HepG2 (cell line): ENCODE measurements around the gene ARL8B. TPM values are rescaled to one million over a fixed set of nuclear protein-coding genes. Genes with fewer than 3 reads are reported as not detected.
A peak's percentile ranks its signal among the peaks of the same experiment; 100 is the strongest.

ENCODE experiments used
- ARID4A ChIP-seq: sonication (generic); formaldehyde crosslinking; IDR thresholded peaks from 2 replicates; pipeline ENCODE4 v1.5.0; 2020; ENCODE audit warnings: mild to moderate bottlenecking, missing genetic modification reagents, borderline replicate concordance
- DPF2 ChIP-seq: sonication (generic); formaldehyde crosslinking; IDR thresholded peaks from 2 replicates; pipeline ENCODE4 v1.4.0; 2020; ENCODE audit warnings: mild to moderate bottlenecking, low read depth, missing genetic modification reagents, borderline replicate concordance
- FOXA1 ChIP-seq, 2 experiments: fragments of 450-650 bp in 1 of 2; sonication (generic) in 1 of 2; formaldehyde crosslinking in 1 of 2; IDR thresholded peaks; 2 replicates each; pipeline versions ENCODE4 v1.4.0 to v1.6.1; 2016 to 2020; ENCODE audit warnings: missing genetic modification reagents in 1 of 2
- HNRNPH1 ChIP-seq: fragments of 200-400 bp; formaldehyde crosslinking; optimal IDR thresholded peaks from 2 replicates; pipeline ENCODE3; 2017; ENCODE audit warnings: mild to moderate bottlenecking, low read depth, low read length
- MAFG ChIP-seq: sonication (generic); formaldehyde crosslinking; IDR thresholded peaks from 2 replicates; pipeline ENCODE4 v1.5.1; 2020; ENCODE audit warnings: mild to moderate bottlenecking, missing genetic modification reagents
- NCOA5 ChIP-seq: sonication (generic); formaldehyde crosslinking; IDR thresholded peaks from 2 replicates; pipeline ENCODE4 v1.4.0; 2020; ENCODE audit warnings: missing genetic modification reagents
- NCOR1 ChIP-seq: fragments of 200-600 bp; sonication (generic); IDR thresholded peaks from 2 replicates; pipeline ENCODE4 v1.7.0; 2017; ENCODE audit warnings: antibody characterized with exemption, low read length, borderline replicate concordance
- NFATC3 ChIP-seq: sonication (generic); formaldehyde crosslinking; IDR thresholded peaks from 2 replicates; pipeline ENCODE4 v1.5.1; 2020; ENCODE audit warnings: mild to moderate bottlenecking, missing genetic modification reagents
- NR2C2 ChIP-seq: sonication (generic); formaldehyde crosslinking; IDR thresholded peaks from 2 replicates; pipeline ENCODE4 v1.4.0; 2020; ENCODE audit warnings: missing genetic modification reagents, mild to moderate bottlenecking, moderate library complexity, borderline replicate concordance
- RARA ChIP-seq: IDR thresholded peaks from 2 replicates; pipeline ENCODE4 v1.6.1; 2016; ENCODE audit warnings: missing genetic modification reagents, missing compliant biosample characterization
- TFAP4 ChIP-seq: sonication (generic); IDR thresholded peaks from 2 replicates; pipeline ENCODE4 v1.6.1; 2016; ENCODE audit warnings: low read depth, borderline replicate concordance
- ZBED4 ChIP-seq: sonication (generic); formaldehyde crosslinking; IDR thresholded peaks from 2 replicates; pipeline ENCODE4 v1.4.0; 2020; ENCODE audit warnings: missing genetic modification reagents, borderline replicate concordance
- ZBTB14 ChIP-seq: sonication (generic); formaldehyde crosslinking; IDR thresholded peaks from 2 replicates; pipeline ENCODE4 v1.4.0; 2020; ENCODE audit warnings: missing genetic modification reagents
- ZFAT ChIP-seq: sonication (generic); formaldehyde crosslinking; conservative IDR thresholded peaks from 2 replicates; pipeline ENCODE4 v1.8.1; 2023; ENCODE audit warnings: missing genetic modification reagents, inconsistent platforms
- ZNF282 ChIP-seq: fragments of 450-650 bp; IDR thresholded peaks from 2 replicates; pipeline ENCODE4 v1.6.1; 2018; ENCODE audit not compliant: partially characterized antibody
- ZNF501 ChIP-seq: sonication (generic); formaldehyde crosslinking; IDR thresholded peaks from 2 replicates; pipeline ENCODE4 v1.5.1; 2020; ENCODE audit warnings: mild to moderate bottlenecking, moderate library complexity, missing genetic modification reagents
- ZNF670 ChIP-seq: sonication (generic); formaldehyde crosslinking; IDR thresholded peaks from 2 replicates; pipeline ENCODE4 v1.8.0; 2022; ENCODE audit warnings: mild to moderate bottlenecking, missing genetic modification reagents, borderline replicate concordance
- polyA plus RNA-seq, 8 experiments: library from polyadenylated mRNA; depleted of rRNA in 3 of 8; stranded (reverse) in 7 of 8; unstranded in 1 of 8; fragments of >200 nt; fragmentation: Illumina TruSeq in 4 of 8; extraction: Trizol in 4 of 8; gene quantifications; 2 replicates each; pipeline versions ENCODE4 v1.2.1 to v1.2.3, GENCODE V29; 2011 to 2016; ENCODE audit warnings: low read depth in 4 of 8, missing spikeins in 1 of 8, mixed read lengths in 1 of 8; ENCODE audit not compliant: insufficient read depth in 1 of 8
- total RNA-seq, 5 experiments: library from RNA; depleted of rRNA; stranded (reverse); fragments of >200 nt; fragmentation: Illumina TruSeq; extraction: Trizol; gene quantifications; 2 replicates each; pipeline ENCODE4 v1.2.3, GENCODE V29; 2016; ENCODE audit warnings: low read depth in 1 of 5

Gene ARL8B
- total and polyA plus RNA-seq, 2 of the 13 experiments (the other 11 are each of a cell fraction or from before 2014, with no cell fraction given): 23.5 to 30.4 TPM

- no peak for TF ChIP-seq HNRNPH1
- TF ChIP-seq ARID4A (CRISPR knock-in tag): peak; percentile 68; the same call in 1 of the 2 replicates
- TF ChIP-seq ZNF501 (CRISPR knock-in tag): peak; percentile 45; the same call in 1 of the 2 replicates
- no peak for TF ChIP-seq NCOA5
- TF ChIP-seq ZBED4: peak; percentile 46; the same call in 1 of the 2 replicates
- peak; percentile 84 for TF ChIP-seq RARA (CRISPR knock-in tag)
- no peak for TF ChIP-seq MAFG (CRISPR knock-in tag)
- peak; percentile 61 for TF ChIP-seq DPF2 (CRISPR knock-in tag)
- TF ChIP-seq FOXA1 (IDR thresholded peaks at IDR 0.05): no peak
- TF ChIP-seq FOXA1 (CRISPR knock-in tag; IDR thresholded peaks at IDR 0.05): peak; percentile 86
- no peak for TF ChIP-seq ZBTB14
- 0 out of 2 replicates have a peak, but pooled peaks have one; percentile 11 for TF ChIP-seq ZNF670 (CRISPR knock-in tag)
- TF ChIP-seq NFATC3: no peak
- TF ChIP-seq NR2C2 (CRISPR knock-in tag): peak; percentile 76; the same call in 1 of the 2 replicates
- no peak for TF ChIP-seq ZNF282
- TF ChIP-seq NCOR1: peak; percentile 89
- no peak for TF ChIP-seq ZFAT (CRISPR knock-in tag)
- TF ChIP-seq TFAP4: peak; percentile 23; the same call in 1 of the 2 replicates
These were observed 66.5 kb downstream of the ARL8B start (continued) for GRCh38 chr3:5188419-5189221.
